Adipocyte (in vitro differentiated cells): ENCODE data around the gene OPCML.

Experiments used
- DNase-seq: peaks from one replicate; pipeline ENCODE4 v3.0.0-alpha.2; 2015; ENCODE audit warnings: low read depth
- H3K27me3 ChIP-seq: replicated peaks from 2 replicates; pipeline ENCODE4 v1.7.0; 2013; ENCODE audit warnings: mild to moderate bottlenecking, low read length, moderate library complexity; ENCODE audit not compliant: control insufficient read depth, insufficient read depth
- H3K36me3 ChIP-seq: 2 replicates; pipeline ENCODE4 v1.7.0; 2013; ENCODE audit warnings: low read length, mild to moderate bottlenecking, moderate library complexity; ENCODE audit not compliant: control insufficient read depth, insufficient read depth, severe bottlenecking
- H3K4me1 ChIP-seq: 2 replicates; pipeline ENCODE4 v1.7.0; 2013; ENCODE audit warnings: mild to moderate bottlenecking, low read length, moderate library complexity; ENCODE audit not compliant: control insufficient read depth, insufficient read depth
- H3K4me3 ChIP-seq: 2 replicates; pipeline ENCODE4 v1.7.0; 2013; ENCODE audit warnings: mild to moderate bottlenecking, low read length, moderate library complexity
- H3K9ac ChIP-seq: 2 replicates; pipeline ENCODE4 v1.7.0; 2013; ENCODE audit warnings: mild to moderate bottlenecking, low read length, moderate library complexity
- H3K9me3 ChIP-seq: 2 replicates; pipeline ENCODE4 v1.7.0; 2013; ENCODE audit warnings: mild to moderate bottlenecking, low read length, moderate library complexity; ENCODE audit not compliant: control insufficient read depth

OPCML gene

DNA sequence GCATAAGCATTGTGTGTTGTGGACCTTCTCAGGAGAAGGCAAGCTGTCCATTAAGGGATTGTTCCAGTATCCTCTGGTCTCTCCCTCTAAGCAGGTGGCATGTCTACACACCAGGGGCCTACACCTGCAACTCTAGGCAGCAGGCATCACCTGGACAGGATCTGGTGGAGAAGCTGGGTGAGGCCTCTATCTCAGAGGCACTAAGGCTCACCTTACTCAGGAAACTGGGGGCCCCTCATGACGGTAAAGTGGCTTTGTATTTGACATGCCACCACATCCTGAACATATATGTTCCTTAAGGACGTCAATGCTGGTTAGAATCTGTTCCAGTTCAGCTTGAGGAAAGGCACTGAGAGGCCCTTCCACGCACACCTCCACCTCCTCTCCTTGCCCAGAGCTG is 891.3 kb downstream of the OPCML start:
- Histone ChIP-seq H3K9me3 (no peaks in the 10 kb centered on the region), H3K4me1 (no peaks in the 10 kb centered on the region), H3K9ac (no peak overlapping the region), H3K4me3 (no peak overlapping the region), H3K36me3 (no peaks in the 10 kb centered on the region), H3K27me3 (peaks cover 3% of the 10 kb centered on the region)
- no peak for DNase-seq

DNA sequence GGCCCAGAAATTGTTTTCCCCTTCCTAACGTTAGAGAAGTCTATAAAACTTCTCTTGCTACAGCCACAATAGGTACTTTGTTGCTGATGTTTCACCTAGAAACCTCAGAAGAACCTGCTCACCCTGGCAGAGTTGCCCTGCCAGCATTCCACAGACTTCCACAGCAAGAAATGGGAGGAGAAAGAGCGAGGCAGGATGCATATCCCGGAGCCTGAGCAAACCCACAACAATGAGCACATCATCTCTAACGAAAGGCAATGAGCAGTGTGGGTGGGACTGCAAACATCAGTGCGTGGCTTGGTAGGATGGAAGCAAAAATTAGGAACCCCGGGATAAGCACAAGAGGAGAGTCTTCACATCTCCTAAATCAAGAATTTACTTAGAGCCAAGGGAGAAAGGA is 892.3 kb downstream of the OPCML start:
- no peak for DNase-seq
- Histone ChIP-seq H3K9ac (no peak overlapping the region), H3K36me3 (no peaks in the 10 kb centered on the region), H3K9me3 (no peaks in the 10 kb centered on the region), H3K4me3 (no peak overlapping the region), H3K27me3 (peaks cover 3% of the 10 kb centered on the region), H3K4me1 (no peaks in the 10 kb centered on the region)

DNA sequence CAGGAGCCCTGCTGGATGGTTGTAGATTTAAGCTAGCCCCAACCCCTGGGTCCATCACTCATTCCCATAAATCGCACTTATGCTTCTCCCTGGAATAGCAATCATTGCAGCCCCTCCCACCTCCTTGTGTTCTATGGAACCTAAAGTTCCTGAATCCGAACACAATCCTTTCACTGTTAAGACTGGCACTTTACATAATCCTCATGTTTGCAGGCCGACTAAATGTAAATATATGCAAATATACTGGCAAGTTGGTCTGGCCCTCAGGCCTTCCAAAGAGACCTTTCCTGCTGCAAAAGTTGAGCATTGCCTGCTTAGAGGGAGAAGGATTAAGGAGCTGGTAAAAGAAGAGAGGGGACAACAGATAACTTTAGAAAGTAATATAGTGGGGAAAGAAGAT is 892.9 kb downstream of the OPCML start:
- peaks cover 3% of the 10 kb centered on the region for H3K27me3 ChIP-seq
- DNase-seq = no peak
- H3K9ac ChIP-seq = no peak overlapping the region
- no peaks in the 10 kb centered on the region for H3K4me1 ChIP-seq
- H3K4me3 ChIP-seq = no peak overlapping the region
- H3K36me3 ChIP-seq = no peaks in the 10 kb centered on the region
- H3K9me3 ChIP-seq = no peaks in the 10 kb centered on the region

DNA sequence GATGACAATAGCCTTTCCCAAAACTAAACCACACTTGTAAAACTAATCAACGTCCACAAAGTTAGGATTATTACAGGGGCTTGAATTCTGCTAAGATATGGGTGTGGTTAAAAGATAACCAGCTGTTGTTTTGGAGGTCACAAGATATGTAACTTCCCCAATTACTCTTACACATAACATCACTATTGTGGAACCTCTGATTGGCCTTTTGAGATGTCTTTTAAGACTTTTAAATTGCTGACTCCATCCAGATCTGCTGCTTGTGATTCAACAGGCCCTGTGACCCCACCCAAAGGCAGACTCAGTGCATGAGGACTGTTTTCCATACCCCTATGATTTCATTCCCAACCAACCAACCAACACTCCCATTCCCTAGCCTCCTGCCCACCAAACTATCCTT is 893.9 kb downstream of the OPCML start:
- Histone ChIP-seq H3K4me3 (no peak overlapping the region), H3K9ac (no peak overlapping the region), H3K9me3 (no peaks in the 10 kb centered on the region), H3K36me3 (no peaks in the 10 kb centered on the region), H3K27me3 (peaks cover 3% of the 10 kb centered on the region), H3K4me1 (peaks cover 3% of the 10 kb centered on the region)
- DNase-seq = no peak

DNA sequence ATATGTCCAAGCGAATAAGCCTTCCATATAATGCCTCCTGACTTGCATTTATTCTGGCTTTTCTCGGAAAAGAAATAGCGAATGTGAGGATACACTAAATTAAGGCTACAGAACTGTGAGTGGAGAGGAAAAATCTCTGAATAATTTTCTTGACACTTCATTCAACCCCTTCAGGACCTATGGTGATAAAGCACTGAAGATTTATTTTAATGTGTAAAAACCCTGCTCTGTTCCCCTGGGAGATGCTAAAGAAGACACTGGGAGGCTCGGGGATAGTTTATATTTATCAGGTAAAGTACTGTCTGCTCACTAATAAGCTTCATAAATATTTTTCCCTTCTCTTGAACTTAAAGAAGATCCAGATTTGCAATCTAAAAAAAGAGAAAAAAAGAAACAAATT is 895.8 kb downstream of the OPCML start:
- H3K9me3 ChIP-seq = no peaks in the 10 kb centered on the region
- no peak overlapping the region for H3K9ac ChIP-seq
- no peak overlapping the region for H3K4me3 ChIP-seq
- H3K36me3 ChIP-seq = no peaks in the 10 kb centered on the region
- no peaks in the 10 kb centered on the region for H3K27me3 ChIP-seq
- no peak for DNase-seq
- H3K4me1 ChIP-seq = peaks cover 12% of the 10 kb centered on the region

DNA sequence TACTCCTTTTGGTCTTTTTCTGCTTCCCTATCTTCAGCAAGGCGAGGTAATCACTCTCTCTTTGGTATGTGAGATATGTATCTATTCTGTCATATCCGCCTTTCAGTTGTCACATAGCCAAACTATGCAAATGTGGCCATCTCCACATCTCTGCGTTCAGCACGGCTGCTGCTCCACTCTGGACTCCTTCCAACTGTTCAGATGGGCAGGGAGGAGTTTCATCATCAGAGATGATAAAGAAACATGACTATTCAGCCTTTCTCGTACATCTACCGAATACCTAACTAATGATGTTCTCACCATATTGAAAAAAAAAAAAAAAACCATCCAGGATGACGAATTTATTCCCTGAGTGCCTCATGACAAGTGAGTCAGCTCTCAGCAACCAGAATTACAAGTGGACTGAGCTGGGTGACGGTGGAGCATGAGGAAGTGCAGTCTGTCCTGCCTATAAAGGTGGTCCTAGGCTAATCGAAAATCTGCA is 899.6 kb downstream of the OPCML start:
- peak; percentile 86 for DNase-seq
- Histone ChIP-seq H3K4me3 (peak overlapping the region; percentile 17), H3K9ac (no peak overlapping the region), H3K27me3 (no peaks in the 10 kb centered on the region), H3K4me1 (peaks cover 12% of the 10 kb centered on the region), H3K36me3 (no peaks in the 10 kb centered on the region), H3K9me3 (no peaks in the 10 kb centered on the region)

DNA sequence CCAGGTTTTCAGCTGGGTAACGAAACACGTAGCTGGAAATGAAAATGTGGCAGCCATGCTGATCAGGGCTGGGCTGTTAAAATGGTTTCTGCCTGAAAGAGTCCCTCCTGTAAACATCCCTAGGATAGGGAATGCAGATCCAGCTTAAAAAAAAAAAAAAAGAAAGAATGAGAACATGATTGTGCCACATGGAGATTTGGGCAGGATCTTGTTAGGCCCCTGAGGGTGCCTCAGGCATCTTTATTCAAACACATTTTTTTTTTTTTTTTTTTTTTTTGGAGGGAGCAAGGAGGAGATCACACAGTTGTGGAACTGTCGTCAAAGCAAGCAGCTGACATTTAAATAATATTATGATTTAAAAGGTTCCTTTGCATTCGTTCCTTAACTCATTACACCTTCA is 900.3 kb downstream of the OPCML start:
- Histone ChIP-seq H3K9me3 (no peaks in the 10 kb centered on the region), H3K36me3 (no peaks in the 10 kb centered on the region), H3K4me3 (peak overlapping the region; percentile 17), H3K27me3 (no peaks in the 10 kb centered on the region), H3K9ac (no peak overlapping the region), H3K4me1 (peaks cover 12% of the 10 kb centered on the region)
- peak; percentile 18 for DNase-seq

DNA sequence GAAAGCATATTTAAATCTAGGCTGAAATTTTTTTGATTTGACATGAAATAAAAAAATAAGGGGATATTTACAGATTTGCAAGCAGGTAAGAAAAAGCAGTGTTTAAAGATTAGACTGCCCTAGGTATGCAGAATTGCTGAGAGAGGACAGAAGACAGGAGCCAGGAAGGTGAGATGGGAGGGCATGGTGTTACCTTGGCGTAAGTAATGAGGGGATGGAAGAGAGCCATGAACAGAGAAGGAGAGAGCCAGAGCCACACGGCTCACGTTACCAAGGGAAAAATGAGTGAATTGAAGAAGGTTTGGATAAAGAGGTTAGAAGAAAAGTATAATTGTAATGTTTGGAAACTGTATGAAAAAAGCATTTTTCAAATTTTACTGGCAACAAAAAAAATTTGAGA is 904.3 kb downstream of the OPCML start:
- DNase-seq = no peak
- Histone ChIP-seq H3K36me3 (no peaks in the 10 kb centered on the region), H3K4me1 (peaks cover 5% of the 10 kb centered on the region), H3K4me3 (no peak overlapping the region), H3K9me3 (no peaks in the 10 kb centered on the region), H3K27me3 (no peaks in the 10 kb centered on the region), H3K9ac (no peak overlapping the region)

DNA sequence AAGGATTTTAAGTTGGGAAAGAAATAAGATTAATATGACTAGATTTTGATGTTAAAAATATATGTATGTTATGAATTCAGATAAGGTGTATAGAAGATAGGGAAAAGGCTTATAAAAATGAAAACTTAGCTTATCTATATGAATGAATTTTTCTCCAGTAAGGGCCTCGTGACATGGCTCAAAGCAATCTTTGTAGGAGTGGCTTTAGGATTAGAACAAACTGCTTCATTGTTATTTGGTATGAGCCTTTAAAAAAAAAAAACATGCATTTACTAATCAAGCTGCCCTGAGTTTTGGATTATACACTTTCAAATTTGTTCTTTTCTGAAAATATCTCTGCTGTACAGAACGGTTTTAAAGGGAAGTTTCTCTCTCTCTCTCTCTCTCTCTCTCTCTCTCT is 905.9 kb downstream of the OPCML start:
- DNase-seq = no peak
- no peaks in the 10 kb centered on the region for H3K36me3 ChIP-seq
- H3K4me1 ChIP-seq = no peaks in the 10 kb centered on the region
- H3K4me3 ChIP-seq = no peak overlapping the region
- no peak overlapping the region for H3K9ac ChIP-seq
- H3K9me3 ChIP-seq = no peaks in the 10 kb centered on the region
- no peaks in the 10 kb centered on the region for H3K27me3 ChIP-seq

DNA sequence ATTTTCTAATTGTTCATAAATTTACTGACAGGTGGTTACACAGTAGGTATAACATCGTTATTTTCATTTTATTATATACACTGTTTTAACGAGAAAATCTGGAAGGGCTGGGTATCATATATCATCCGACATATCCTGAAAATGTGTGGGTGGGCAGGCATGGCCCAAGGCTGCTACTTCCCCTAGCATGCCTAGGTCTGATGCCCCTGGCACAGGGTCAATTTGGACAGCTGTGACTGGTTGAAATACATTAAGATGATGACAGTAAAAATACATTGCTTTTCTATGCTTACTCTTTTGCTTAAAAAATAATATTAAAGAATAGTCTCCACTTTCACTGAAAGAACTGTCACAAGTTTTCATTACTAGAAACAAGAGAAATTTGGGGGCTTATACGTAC is 908.8 kb downstream of the OPCML start:
- Histone ChIP-seq H3K36me3 (no peaks in the 10 kb centered on the region), H3K27me3 (no peaks in the 10 kb centered on the region), H3K9me3 (no peaks in the 10 kb centered on the region), H3K9ac (no peak overlapping the region), H3K4me1 (no peaks in the 10 kb centered on the region), H3K4me3 (no peak overlapping the region)
- no peak for DNase-seq

DNA sequence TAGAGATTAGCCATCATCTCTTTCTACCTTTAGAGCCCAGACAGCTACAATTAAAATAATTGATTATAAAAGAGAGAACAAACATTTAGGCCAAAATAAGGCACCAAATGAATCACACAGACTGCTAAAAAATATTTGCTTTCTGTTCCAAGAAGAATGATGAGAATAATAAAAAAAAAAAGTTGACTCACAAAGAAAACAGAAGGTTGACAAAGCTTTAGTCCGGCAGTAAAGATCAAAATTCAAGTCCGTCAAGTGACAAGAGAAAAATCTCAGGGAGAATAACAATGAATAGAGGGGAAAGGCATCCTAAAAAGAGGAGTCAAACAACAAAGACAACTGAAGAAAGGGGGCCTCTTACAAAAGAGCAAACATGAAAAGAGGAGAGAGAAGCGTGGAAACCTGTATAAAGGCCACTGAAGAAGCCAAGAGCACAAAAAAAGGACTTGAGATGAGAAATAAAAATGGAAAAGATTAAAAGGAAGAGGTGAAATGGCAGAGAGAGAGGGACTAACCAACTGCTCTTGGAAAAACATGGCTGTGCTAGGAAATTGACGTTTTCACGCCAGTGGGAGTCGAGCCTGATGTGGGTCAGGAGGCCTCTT is 910.2 kb downstream of the OPCML start:
- H3K27me3 ChIP-seq = no peaks in the 10 kb centered on the region
- DNase-seq = peak; percentile 38
- H3K4me1 ChIP-seq = no peaks in the 10 kb centered on the region
- H3K4me3 ChIP-seq = no peak overlapping the region
- no peak overlapping the region for H3K9ac ChIP-seq
- no peaks in the 10 kb centered on the region for H3K9me3 ChIP-seq
- no peaks in the 10 kb centered on the region for H3K36me3 ChIP-seq

DNA sequence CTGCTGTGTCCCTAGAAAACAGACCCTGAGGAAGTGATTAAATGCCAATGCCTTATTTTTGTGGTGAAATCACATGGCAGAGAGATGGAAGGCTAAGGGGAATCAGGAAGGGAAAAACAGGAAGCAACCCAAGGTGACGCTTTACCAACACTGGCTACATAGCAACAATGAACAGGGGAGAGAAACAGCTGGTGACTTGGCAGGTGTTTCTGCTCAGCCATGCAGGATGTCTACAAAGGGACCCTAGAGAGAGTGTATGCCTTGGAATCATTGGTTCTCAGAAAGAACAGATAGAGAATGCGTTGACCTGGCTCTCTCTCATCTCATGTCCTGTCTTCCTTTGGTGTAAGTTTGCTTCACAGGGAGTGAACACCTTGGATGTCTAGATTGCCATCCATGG is 911.9 kb downstream of the OPCML start:
- Histone ChIP-seq H3K9me3 (no peaks in the 10 kb centered on the region), H3K4me3 (no peak overlapping the region), H3K36me3 (no peaks in the 10 kb centered on the region)

More for the DNA sequence above, 911.9 kb downstream of the OPCML start:
- Histone ChIP-seq H3K4me1 (no peaks in the 10 kb centered on the region), H3K9ac (no peak overlapping the region), H3K27me3 (no peaks in the 10 kb centered on the region)
- no peak for DNase-seq
